Neural cell (in vitro differentiated cells): ENCODE measurements around the gene TLE2. TPM values are rescaled to one million over a fixed set of nuclear protein-coding genes. Genes with fewer than 3 reads are reported as not detected.

Experiments
- H2AFZ ChIP-seq: fragments of 200-600, 300-800 bp; sonication (generic), shearing (Covaris generic); 2 replicates; pipeline ENCODE4 v1.6.0; 2014; ENCODE audit warnings: low read depth, mild to moderate bottlenecking, antibody characterized with exemption, low read length, moderate library complexity
- H3F3A ChIP-seq: fragments of 200-600 bp; shearing (Covaris generic); 2 replicates; pipeline ENCODE4 v1.6.1; 2016; ENCODE audit warnings: mild to moderate bottlenecking, moderate library complexity, mixed read lengths, antibody characterized with exemption, low read length; ENCODE audit not compliant: insufficient read depth, poor library complexity, severe bottlenecking
- H3K27ac ChIP-seq: fragments of 200-600, 300-800 bp; sonication (generic), shearing (Covaris generic); 2 replicates; pipeline ENCODE4 v1.5.1; 2014; ENCODE audit warnings: mild to moderate bottlenecking, low read length, moderate library complexity
- H3K27me3 ChIP-seq: fragments of 300-800, 200-600 bp; sonication (generic), shearing (Covaris generic); 2 replicates; pipeline ENCODE4 v1.6.0; 2014; ENCODE audit warnings: mild to moderate bottlenecking, low read depth, low read length, moderate library complexity; ENCODE audit not compliant: insufficient read depth
- H3K36me3 ChIP-seq: fragments of 300-800, 200-600 bp; sonication (generic), shearing (Covaris generic); 2 replicates; pipeline ENCODE4 v1.5.1; 2014; ENCODE audit warnings: mild to moderate bottlenecking, antibody characterized with exemption, low read length, moderate library complexity; ENCODE audit not compliant: insufficient read depth
- H3K4me2 ChIP-seq: fragments of 300-800, 200-600 bp; sonication (generic), shearing (Covaris generic); 2 replicates; pipeline ENCODE4 v1.6.0; 2014; ENCODE audit warnings: mild to moderate bottlenecking, low read length
- H3K4me3 ChIP-seq: fragments of 300-800, 200-600 bp; sonication (generic), shearing (Covaris generic); 2 replicates; pipeline ENCODE4 v1.5.1; 2014; ENCODE audit warnings: mild to moderate bottlenecking, low read length, moderate library complexity
- H3K79me2 ChIP-seq: fragments of 200-600 bp; shearing (Covaris generic); replicated peaks from 2 replicates; pipeline ENCODE4 v1.6.0; 2014; ENCODE audit warnings: mild to moderate bottlenecking, low read length, moderate library complexity; ENCODE audit not compliant: insufficient read depth
- H3K9ac ChIP-seq: fragments of 300-800, 200-600 bp; sonication (generic), shearing (Covaris generic); 2 replicates; pipeline ENCODE4 v1.6.1; 2016; ENCODE audit warnings: mild to moderate bottlenecking, low read length, mixed read lengths
- H3K9me2 ChIP-seq: fragments of 200-600 bp; shearing (Covaris generic); 2 replicates; pipeline ENCODE4 v1.6.1; 2016; ENCODE audit warnings: mild to moderate bottlenecking, low read length, mixed read lengths; ENCODE audit not compliant: insufficient read depth
- H3K9me3 ChIP-seq: fragments of 200-600, 300-800 bp; sonication (generic), shearing (Covaris generic); 2 replicates; pipeline ENCODE4 v1.6.1; 2016; ENCODE audit warnings: mild to moderate bottlenecking, mixed run types, low read length, moderate library complexity, mixed read lengths
- H4K20me1 ChIP-seq: fragments of 200-600 bp; shearing (Covaris generic); 2 replicates; pipeline ENCODE4 v1.6.1; 2016; ENCODE audit warnings: mild to moderate bottlenecking, mixed run types; ENCODE audit not compliant: insufficient read depth
- CTCF ChIP-seq: fragments of 450-650 bp; IDR thresholded peaks from 2 replicates; pipeline ENCODE4 v1.5.1; 2014; ENCODE audit warnings: antibody characterized with exemption, mild to moderate bottlenecking, moderate library complexity; ENCODE audit not compliant: poor library complexity, severe bottlenecking
- EP300 ChIP-seq: fragments of 450-650 bp; conservative IDR thresholded peaks from 2 replicates; pipeline ENCODE4 v1.6.1; 2014; ENCODE audit warnings: antibody characterized with exemption, mild to moderate bottlenecking, moderate library complexity; ENCODE audit not compliant: poor library complexity, severe bottlenecking
- EZH2 ChIP-seq: fragments of 200-600, 300-800 bp; shearing (Covaris generic), sonication (generic); IDR thresholded peaks from 2 replicates; pipeline ENCODE4 v1.6.1; 2014; ENCODE audit warnings: antibody characterized with exemption, low read length, borderline replicate concordance, mild to moderate bottlenecking; ENCODE audit not compliant: insufficient read depth, poor library complexity, severe bottlenecking
- MXI1 ChIP-seq: fragments of 450-650 bp; conservative IDR thresholded peaks from 2 replicates; pipeline ENCODE4 v1.6.1; 2014; ENCODE audit warnings: antibody characterized with exemption, mild to moderate bottlenecking; ENCODE audit not compliant: poor library complexity, severe bottlenecking
- POLR2AphosphoS5 ChIP-seq: IDR thresholded peaks from 2 replicates; pipeline ENCODE4 v1.6.1; 2012
- RAD21 ChIP-seq: fragments of 450-650 bp; conservative IDR thresholded peaks from 2 replicates; pipeline ENCODE4 v1.6.1; 2014; ENCODE audit warnings: antibody characterized with exemption, mild to moderate bottlenecking, moderate library complexity
- SMC3 ChIP-seq: fragments of 450-650 bp; conservative IDR thresholded peaks from 2 replicates; pipeline ENCODE4 v1.6.1; 2014; ENCODE audit warnings: antibody characterized with exemption, mild to moderate bottlenecking, moderate library complexity; ENCODE audit not compliant: poor library complexity
- TAF1 ChIP-seq: IDR thresholded peaks from 2 replicates; pipeline ENCODE4 v1.6.1; 2012; ENCODE audit warnings: low read depth
- polyA plus RNA-seq: library from polyadenylated mRNA; depleted of rRNA; stranded (reverse); fragments of >200 nt; gene quantifications from 2 replicates; pipeline ENCODE4 v1.2.3, GENCODE V29; 2014
- TF ChIP-seq, protein P1 (sequence below): IDR thresholded peaks from 2 replicates; pipeline ENCODE4 v1.6.1; 2012; ENCODE audit warnings: borderline replicate concordance

The TLE2 gene
- polyA plus RNA-seq, 1 donor from 2014 or later: 7.0 TPM

DNA sequence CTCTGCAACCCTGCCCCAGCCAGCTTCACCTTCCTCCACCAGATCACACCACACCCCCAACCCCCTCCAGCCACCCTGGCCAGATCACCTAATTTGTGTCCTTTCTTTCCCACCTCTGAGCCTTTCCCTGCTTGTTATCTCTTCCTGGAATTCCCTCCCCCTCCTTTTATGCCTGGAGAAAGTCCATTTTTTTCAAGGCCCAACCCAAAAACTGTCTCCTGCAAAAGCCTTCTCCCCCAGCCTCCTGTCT, 5.3 kb upstream of the TLE2 start:
- Histone ChIP-seq H3K4me2 (no peak overlapping the region), H3K79me2 (no peaks in the 10 kb centered on the region), H2AFZ (no peak overlapping the region), H3K27me3 (peaks cover 68% of the 10 kb centered on the region), H4K20me1 (no peaks in the 10 kb centered on the region), H3K9ac (no peak overlapping the region), H3K36me3 (no peaks in the 10 kb centered on the region), H3K27ac (no peak overlapping the region), H3F3A (no peaks in the 10 kb centered on the region), H3K9me2 (no peaks in the 10 kb centered on the region), H3K4me3 (peak overlapping the region; percentile 64), H3K9me3 (no peaks in the 10 kb centered on the region)
- TF ChIP-seq EZH2 (no peak), MXI1 (no peak), RAD21 (no peak)

DNA sequence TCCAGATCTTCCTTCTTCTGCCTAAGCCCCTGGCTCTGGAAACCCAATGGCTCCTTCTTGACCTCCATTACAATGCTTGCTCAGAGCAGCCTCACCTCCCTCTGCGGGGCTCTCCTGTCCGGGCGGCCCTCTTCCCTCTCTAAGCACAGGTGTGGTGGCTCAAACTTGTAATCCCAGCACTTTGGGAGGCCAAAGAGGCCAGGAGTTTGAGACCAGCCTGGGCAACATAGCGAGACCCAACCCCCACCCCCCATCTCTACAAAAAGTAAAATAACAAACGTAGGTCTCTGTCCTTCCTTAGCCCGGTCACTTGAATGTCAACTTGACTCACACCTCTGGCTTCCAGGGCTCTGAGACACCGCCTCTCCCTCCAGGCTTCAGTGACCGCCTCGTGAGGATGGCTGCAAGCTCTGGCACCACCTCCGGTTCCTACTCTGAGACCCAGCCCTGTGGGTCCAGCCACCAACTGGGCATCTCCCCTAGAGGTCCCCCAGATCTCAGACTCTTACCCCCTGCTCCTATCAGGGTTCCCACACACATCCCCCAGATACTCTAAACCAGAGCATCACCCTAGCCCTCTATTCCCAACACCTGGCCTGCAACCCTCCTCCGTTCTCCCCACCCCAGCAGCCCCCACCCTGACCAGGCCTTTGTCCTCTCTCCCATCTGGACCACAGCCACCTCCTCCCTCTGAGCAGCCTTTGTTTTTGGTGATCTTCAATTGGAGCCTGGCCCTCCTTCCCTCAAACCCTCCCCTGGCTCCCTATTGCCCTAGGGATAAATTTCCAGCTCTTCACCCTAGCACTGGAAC, 4.7 kb upstream of the TLE2 start:
- no peaks in the 10 kb centered on the region for H4K20me1 ChIP-seq
- no peak overlapping the region for H3K27ac ChIP-seq
- H2AFZ ChIP-seq: no peak overlapping the region
- no peak overlapping the region for H3K4me3 ChIP-seq
- no peaks in the 10 kb centered on the region for H3K79me2 ChIP-seq
- no peaks in the 10 kb centered on the region for H3K36me3 ChIP-seq
- H3K27me3 ChIP-seq: peaks cover 65% of the 10 kb centered on the region
- no peak overlapping the region for H3K9ac ChIP-seq
- no peak overlapping the region for H3K4me2 ChIP-seq
- H3K9me2 ChIP-seq: no peaks in the 10 kb centered on the region
- TF ChIP-seq, protein P1, sequence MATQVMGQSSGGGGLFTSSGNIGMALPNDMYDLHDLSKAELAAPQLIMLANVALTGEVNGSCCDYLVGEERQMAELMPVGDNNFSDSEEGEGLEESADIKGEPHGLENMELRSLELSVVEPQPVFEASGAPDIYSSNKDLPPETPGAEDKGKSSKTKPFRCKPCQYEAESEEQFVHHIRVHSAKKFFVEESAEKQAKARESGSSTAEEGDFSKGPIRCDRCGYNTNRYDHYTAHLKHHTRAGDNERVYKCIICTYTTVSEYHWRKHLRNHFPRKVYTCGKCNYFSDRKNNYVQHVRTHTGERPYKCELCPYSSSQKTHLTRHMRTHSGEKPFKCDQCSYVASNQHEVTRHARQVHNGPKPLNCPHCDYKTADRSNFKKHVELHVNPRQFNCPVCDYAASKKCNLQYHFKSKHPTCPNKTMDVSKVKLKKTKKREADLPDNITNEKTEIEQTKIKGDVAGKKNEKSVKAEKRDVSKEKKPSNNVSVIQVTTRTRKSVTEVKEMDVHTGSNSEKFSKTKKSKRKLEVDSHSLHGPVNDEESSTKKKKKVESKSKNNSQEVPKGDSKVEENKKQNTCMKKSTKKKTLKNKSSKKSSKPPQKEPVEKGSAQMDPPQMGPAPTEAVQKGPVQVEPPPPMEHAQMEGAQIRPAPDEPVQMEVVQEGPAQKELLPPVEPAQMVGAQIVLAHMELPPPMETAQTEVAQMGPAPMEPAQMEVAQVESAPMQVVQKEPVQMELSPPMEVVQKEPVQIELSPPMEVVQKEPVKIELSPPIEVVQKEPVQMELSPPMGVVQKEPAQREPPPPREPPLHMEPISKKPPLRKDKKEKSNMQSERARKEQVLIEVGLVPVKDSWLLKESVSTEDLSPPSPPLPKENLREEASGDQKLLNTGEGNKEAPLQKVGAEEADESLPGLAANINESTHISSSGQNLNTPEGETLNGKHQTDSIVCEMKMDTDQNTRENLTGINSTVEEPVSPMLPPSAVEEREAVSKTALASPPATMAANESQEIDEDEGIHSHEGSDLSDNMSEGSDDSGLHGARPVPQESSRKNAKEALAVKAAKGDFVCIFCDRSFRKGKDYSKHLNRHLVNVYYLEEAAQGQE: no peak
- no peak for TF ChIP-seq MXI1
- TF ChIP-seq SMC3: no peak
- no peak for TF ChIP-seq EP300
- H3K9me3 ChIP-seq: no peaks in the 10 kb centered on the region
- H3F3A ChIP-seq: no peaks in the 10 kb centered on the region

DNA sequence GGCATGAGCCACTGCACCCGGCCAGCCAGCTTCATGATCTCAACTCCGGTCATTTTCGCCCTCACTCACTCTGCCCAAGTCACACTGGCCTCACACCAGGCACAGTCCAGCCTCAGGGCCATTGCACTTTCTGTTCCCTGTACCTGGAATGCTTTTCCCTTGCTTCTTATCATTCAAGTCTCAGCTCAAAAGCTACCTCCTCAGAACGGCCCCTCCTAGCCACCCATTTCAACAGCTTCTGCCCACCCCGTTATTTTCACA, 2.5 kb upstream of the TLE2 start:
- H2AFZ ChIP-seq: no peak overlapping the region
- H3K4me2 ChIP-seq: no peak overlapping the region
- no peaks in the 10 kb centered on the region for H3F3A ChIP-seq
- no peaks in the 10 kb centered on the region for H3K9me2 ChIP-seq
- H3K27me3 ChIP-seq: peaks cover 80% of the 10 kb centered on the region
- no peak for TF ChIP-seq SMC3
- no peak for TF ChIP-seq MXI1
- TF ChIP-seq TAF1: no peak
- TF ChIP-seq POLR2AphosphoS5: no peak
- TF ChIP-seq, protein P1: no peak
- TF ChIP-seq CTCF: no peak
- no peak for TF ChIP-seq RAD21
- no peak for TF ChIP-seq EP300
- TF ChIP-seq EZH2: no peak
- H3K4me3 ChIP-seq: no peak overlapping the region
- no peaks in the 10 kb centered on the region for H3K79me2 ChIP-seq
- H3K9me3 ChIP-seq: no peaks in the 10 kb centered on the region
- no peak overlapping the region for H3K9ac ChIP-seq
- H3K27ac ChIP-seq: no peak overlapping the region
- H4K20me1 ChIP-seq: no peaks in the 10 kb centered on the region
- H3K36me3 ChIP-seq: no peaks in the 10 kb centered on the region
